ENCODE data around the gene PIBF1.
"Not testable (repeated sequence)": the region's sequence is repeated elsewhere in the genome, so short reads cannot be mapped to it uniquely, and the experiment has no call there.

Gene PIBF1

GRCh38 chr13:73034901-73035300 lies 253.0 kb downstream of the PIBF1 start:
- no peak for DNase-seq

DNA sequence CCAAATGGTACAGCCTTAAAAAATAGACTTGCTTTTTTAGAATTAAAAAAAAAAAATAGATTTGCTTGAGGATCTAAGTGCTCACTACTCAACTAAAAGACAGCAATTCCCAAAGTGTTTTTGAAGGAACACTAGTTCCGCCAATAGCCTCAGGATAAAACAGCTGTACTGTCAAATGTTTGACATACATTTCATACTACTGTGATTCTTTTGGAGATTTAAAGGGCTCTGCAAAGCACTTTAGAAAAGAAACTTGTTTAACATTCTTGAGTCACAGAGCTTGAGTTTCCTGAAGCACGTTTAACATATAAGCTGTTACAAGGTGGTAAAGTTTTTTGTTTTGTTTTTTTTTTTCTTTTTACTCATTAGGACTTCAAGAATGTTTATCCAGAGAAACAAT lies 253.7 kb downstream of the PIBF1 start:
- no peak for DNase-seq

- DNase-seq = no peak
Observed at GRCh38 chr13:73036566-73036965, 254.6 kb downstream of the PIBF1 start.

GRCh38 chr13:73038064-73038463 lies 256.1 kb downstream of the PIBF1 start:
- no peak for DNase-seq

- DNase-seq = no peak
Observed at GRCh38 chr13:73039201-73040108, 257.5 kb downstream of the PIBF1 start.

DNA sequence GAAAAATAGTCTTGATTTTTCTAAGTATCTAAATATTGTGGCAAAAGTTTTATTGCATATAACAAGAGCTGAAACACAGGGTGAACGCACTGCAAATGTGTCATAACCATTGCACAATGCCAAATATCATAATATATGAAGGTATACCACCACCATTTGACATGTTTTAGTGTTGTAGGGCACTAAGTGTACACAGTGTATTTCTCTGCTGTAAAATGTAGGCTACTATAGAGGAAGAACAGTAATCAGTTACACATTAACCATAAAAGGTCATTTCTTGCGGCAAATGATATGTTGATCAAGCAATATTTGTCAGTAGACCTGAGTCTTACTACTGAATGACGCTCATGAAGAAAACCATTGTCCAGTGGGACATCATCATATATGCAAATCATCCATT lies 258.6 kb downstream of the PIBF1 start:
- no peak for DNase-seq

GRCh38 chr13:73040968-73041596 lies 259.1 kb downstream of the PIBF1 start:
- DNase-seq = no peak

DNA sequence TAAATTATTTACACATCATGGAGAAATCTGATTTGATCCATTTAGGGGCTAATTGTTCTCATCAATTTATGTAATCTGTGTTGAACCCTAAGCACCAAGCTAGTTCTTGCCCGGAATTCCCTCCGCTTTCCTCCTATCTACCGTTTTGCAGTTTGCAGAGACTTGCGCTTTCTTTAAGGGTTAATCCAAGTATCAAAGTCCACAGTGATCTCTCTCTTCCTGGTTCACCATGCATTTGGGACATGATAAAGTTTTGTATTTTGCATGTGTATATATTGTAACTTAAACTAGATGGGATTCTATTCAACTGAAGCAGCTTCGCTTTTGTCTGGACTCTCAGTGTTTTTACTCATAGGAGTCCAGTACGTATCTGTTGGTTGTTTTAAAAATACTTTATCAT lies 263.1 kb downstream of the PIBF1 start:
- DNase-seq = no peak

- DNase-seq = not testable (repeated sequence)
Observed at GRCh38 chr13:73048615-73049014, 266.7 kb downstream of the PIBF1 start.

- no peak for DNase-seq
Observed at GRCh38 chr13:73054712-73055111, 272.8 kb downstream of the PIBF1 start.

DNA sequence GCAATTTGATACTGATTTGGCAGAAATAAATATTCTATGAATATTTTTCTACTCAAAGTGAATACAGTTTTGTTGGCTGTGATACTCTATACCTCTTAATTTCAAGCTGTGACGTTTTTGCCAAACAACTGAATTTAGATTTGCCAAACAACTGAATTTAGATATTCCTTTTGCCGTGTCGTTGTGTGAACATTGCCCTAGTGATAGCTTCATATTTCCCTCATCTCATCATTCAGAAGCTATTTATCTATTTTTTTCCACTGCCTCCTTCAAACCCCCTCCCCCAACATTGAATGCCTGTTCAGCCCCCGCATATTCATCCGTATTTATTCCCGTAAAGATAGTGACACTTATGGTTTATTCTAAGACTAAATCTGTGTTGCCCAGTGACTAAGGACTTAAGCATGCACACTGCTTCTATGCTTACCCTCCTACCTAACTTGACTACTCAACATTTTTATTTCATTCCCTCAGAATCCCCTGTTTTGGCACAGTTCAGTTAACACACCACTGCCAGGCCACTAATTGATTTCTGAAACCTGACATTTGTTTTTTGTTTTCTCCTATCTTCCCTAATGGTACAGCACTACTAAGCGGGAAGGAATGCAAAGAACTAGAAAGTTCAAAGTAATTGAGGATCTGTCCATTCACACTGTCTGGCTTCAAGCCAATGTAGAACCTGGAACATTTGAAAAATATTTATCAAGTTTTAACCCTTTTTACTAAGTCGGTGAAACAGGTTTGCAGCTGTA lies 274.1 kb downstream of the PIBF1 start:
- no peak for DNase-seq

- DNase-seq = no peak
Observed at GRCh38 chr13:73056565-73056962, 274.6 kb downstream of the PIBF1 start.

GRCh38 chr13:73057284-73058063 lies 275.5 kb downstream of the PIBF1 start:
- no peak for DNase-seq

DNA sequence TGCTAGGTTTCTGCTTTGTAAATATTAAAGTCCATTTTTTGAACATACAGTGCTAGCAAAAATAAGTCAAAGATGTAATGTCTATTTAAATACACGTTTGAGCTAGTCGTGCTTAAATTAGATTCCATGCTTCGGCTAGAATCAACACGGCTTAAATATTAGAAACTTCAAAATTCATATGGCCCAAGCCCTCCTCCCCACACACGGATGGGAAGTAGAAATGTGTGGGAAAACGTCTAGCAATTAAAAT lies 276.1 kb downstream of the PIBF1 start:
- no peak for DNase-seq

- no peak for DNase-seq
Observed at GRCh38 chr13:73058432-73058735, 276.5 kb downstream of the PIBF1 start.

DNA sequence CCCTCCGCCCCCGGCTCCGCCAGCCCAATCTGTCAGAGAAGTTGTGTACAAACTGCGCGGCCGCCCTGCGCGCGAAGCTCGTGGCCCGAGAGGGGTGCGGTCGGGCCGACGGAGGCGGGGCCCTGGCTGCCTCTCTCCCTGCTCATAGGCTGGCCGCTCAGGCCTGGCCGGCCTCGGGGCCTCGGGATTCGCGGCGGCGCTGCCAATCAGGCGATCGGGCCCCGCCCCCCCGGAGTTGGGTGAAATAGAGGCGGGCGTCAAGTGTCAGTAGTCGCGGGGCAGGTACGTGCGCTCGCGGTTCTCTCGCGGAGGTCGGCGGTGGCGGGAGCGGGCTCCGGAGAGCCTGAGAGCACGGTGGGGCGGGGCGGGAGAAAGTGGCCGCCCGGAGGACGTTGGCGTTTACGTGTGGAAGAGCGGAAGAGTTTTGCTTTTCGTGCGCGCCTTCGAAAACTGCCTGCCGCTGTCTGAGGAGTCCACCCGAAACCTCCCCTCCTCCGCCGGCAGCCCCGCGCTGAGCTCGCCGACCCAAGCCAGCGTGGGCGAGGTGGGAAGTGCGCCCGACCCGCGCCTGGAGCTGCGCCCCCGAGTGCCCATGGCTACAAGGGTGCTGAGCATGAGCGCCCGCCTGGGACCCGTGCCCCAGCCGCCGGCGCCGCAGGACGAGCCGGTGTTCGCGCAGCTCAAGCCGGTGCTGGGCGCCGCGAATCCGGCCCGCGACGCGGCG lies 277.0 kb downstream of the PIBF1 start, which contains the start of gene KLF5:
Gene KLF5 (plus strand): TSS at position 270 of the 724 bp plus-strand sequence. CDS start 323 bp downstream, at position 593.
- DNase-seq = peak; percentile 96

GRCh38 chr13:73059460-73060250 lies 277.7 kb downstream of the PIBF1 start:
- DNase-seq = no peak

GRCh38 chr13:73060251-73061160 lies 278.6 kb downstream of the PIBF1 start:
- no peak for DNase-seq

DNA sequence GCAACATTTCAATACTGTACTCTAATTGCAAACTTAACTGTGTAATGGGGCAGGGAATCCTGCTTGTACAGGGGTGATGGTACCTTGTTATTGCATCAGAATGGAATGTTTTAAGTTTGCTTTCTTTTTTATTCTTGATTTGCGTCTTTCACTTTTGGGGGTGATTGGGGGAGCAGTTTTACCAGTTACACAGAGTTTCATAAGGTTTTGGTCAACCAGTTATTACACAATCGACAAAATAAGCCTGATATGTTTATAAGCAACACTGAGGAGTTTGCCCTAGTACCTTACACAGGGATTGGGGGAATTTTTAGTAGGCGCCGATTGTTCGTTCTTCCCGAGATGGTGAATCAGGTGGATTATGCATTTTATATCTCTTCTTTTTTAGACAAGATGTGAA lies 279.5 kb downstream of the PIBF1 start:
- no peak for DNase-seq

- no peak for DNase-seq
Observed at GRCh38 chr13:73061876-73062275, 279.9 kb downstream of the PIBF1 start.

DNA sequence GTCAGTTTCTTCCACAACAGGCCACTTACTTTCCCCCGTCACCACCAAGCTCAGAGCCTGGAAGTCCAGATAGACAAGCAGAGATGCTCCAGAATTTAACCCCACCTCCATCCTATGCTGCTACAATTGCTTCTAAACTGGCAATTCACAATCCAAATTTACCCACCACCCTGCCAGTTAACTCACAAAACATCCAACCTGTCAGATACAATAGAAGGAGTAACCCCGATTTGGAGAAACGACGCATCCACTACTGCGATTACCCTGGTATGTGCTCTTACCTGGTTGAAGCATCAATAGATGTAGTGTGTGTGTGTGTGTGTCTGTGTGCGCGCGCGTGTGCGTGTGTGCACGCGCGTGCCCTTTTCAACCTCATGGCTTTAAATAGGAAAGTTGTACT lies 280.5 kb downstream of the PIBF1 start:
- no peak for DNase-seq
